Mucosa of descending colon (tissue), 3 donors: ENCODE data around the gene CHAD. TPM values are rescaled to one million over a fixed set of nuclear protein-coding genes. Genes with fewer than 3 reads are reported as not detected.

ENCODE experiments used
- ATAC-seq: fragments of 200-7000 bp; cut with Tn5 transposase; one replicate; pipeline ENCODE4 v1.9.1; 2020; ENCODE audit warnings: mild to moderate bottlenecking, moderate library complexity
- DNase-seq, 3 donors: peaks; one replicate each; pipeline ENCODE4 v3.0.0-alpha.2; 2020
- H3K36me3 ChIP-seq: fragments of 200-600 bp; one replicate; pipeline ENCODE4 v1.8.0; 2021; ENCODE audit warnings: low read depth, mild to moderate bottlenecking
- H3K4me1 ChIP-seq: fragments of 200-600 bp; one replicate; pipeline ENCODE4 v1.8.0; 2021; ENCODE audit warnings: low read depth, mild to moderate bottlenecking
- H3K4me3 ChIP-seq: fragments of 200-600 bp; one replicate; pipeline ENCODE4 v1.8.0; 2021; ENCODE audit warnings: mild to moderate bottlenecking
- H3K9me3 ChIP-seq: fragments of 200-600 bp; one replicate; pipeline ENCODE4 v1.8.0; 2021; ENCODE audit warnings: mild to moderate bottlenecking
- intact Hi-C, 2 donors: fragments of 100-400 bp; cut with DNase I in 1 of 2; cut with micrococcal nuclease in 1 of 2; formaldehyde crosslinking; loops; one replicate each; pipeline versions ENCODE4 v1.11.0 to v1.11.1; 2022; cut with DNase I, micrococcal nuclease
- total RNA-seq, 3 donors: library from RNA; stranded (reverse); fragmentation: NEBNext Ultra II Directional in 2 of 3; extraction: Animal tissue kit (Norgen Biotek cat#: 25700) in 2 of 3; gene quantifications; one replicate each; pipeline versions ENCODE4 v1.2.1 to v1.2.4, GENCODE V29; 2021 to 2023
- TF ChIP-seq, protein P1 (sequence below): fragments of 200-600 bp; IDR thresholded peaks from one replicate; pipeline ENCODE4 v1.8.0; 2022; ENCODE audit warnings: antibody characterized with exemption, mild to moderate bottlenecking
- donor health status: DM: no; HTN: no; CAD: no; lungs with moderate emphysema.
- donor health status: DM: no; HTN: no; CAD: no.
- donor health status: DM: no; HTN: yes; CAD: no.

CHAD gene
- total RNA-seq, 3 donors from 2014 or later: 4.6 to 15.3 (median 5.8) TPM

DNA sequence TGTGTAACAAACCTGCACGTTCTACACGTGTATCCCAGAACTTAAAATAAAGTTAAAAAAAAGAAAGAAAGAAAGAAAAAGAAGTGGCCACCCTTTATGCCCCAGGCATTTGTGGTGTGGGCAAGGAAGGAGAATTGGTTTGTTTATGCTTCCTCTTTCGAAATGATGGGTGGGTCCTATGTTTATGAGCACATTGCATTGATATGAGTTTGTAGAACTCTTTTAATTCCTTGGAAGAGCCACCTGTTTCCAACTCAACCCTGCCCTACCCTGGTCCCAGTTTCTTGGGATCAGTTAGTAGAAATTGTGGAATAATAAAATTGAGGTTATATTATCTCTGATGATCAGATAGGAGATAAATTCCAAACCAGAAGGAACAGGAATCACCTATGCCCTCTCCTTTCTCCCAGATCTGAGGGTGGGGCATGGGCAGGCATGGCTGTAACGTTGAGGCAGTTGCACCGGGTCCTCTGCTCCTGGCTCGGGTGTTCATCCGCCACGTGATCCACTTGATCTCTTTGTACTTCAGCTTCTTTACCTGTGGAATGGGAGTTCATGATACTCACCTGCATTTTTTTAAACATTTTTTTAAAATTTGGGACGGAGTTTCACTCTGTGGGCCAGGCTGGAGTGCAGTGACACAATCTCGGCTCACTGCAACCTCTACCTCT is 15.9 kb downstream of the CHAD start:
- no peaks in the 10 kb centered on the region for H3K36me3 ChIP-seq
- TF ChIP-seq, protein P1, sequence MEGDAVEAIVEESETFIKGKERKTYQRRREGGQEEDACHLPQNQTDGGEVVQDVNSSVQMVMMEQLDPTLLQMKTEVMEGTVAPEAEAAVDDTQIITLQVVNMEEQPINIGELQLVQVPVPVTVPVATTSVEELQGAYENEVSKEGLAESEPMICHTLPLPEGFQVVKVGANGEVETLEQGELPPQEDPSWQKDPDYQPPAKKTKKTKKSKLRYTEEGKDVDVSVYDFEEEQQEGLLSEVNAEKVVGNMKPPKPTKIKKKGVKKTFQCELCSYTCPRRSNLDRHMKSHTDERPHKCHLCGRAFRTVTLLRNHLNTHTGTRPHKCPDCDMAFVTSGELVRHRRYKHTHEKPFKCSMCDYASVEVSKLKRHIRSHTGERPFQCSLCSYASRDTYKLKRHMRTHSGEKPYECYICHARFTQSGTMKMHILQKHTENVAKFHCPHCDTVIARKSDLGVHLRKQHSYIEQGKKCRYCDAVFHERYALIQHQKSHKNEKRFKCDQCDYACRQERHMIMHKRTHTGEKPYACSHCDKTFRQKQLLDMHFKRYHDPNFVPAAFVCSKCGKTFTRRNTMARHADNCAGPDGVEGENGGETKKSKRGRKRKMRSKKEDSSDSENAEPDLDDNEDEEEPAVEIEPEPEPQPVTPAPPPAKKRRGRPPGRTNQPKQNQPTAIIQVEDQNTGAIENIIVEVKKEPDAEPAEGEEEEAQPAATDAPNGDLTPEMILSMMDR: no peak
- intact Hi-C loops: no loop called here
- H3K4me3 ChIP-seq: no peak overlapping the region
- no peaks in the 10 kb centered on the region for H3K9me3 ChIP-seq
- ATAC-seq (peak; percentile 81), DNase-seq (peak; percentile 78 to 85 (median 80))
- peaks cover 51% of the 10 kb centered on the region for H3K4me1 ChIP-seq

DNA sequence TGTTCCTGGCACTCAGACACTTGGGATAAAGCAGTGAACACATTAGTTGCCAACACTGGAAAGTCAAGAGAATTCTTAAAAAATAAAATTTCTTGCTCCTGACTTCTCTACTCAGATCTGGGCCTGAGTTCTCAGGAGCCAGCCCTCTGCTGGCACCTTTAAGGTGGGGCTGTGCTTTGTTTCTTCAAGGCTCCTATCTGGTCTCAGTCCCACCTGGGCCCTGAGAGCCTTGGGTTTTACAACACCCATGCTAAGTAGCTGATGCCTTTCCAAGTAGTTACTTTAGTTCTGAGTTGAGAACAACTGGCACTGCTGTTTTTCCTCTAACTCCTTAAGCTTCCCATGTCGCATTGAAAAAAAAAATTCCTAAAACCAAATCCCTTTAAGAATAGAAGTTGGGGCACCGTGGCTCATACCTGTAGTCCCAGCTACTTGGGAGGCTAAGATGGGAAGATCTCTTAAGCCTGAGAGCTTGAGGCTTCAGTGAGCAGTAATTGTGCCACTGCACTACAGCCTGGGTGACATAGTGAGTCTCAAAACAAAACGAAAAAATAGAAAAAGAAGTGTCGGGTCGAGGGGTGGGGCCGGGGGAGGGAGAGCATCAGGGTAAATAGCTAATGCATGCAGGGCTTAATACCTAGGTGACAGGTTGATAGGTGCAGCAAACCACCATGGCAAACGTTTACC is 16.6 kb downstream of the CHAD start:
- no peak for ATAC-seq
- no peaks in the 10 kb centered on the region for H3K9me3 ChIP-seq
- no peak overlapping the region for H3K4me3 ChIP-seq
- DNase-seq: no peak
- H3K4me1 ChIP-seq: peaks cover 53% of the 10 kb centered on the region
- H3K36me3 ChIP-seq: no peaks in the 10 kb centered on the region
- TF ChIP-seq, protein P1: no peak
- intact Hi-C loops: no loop called here

DNA sequence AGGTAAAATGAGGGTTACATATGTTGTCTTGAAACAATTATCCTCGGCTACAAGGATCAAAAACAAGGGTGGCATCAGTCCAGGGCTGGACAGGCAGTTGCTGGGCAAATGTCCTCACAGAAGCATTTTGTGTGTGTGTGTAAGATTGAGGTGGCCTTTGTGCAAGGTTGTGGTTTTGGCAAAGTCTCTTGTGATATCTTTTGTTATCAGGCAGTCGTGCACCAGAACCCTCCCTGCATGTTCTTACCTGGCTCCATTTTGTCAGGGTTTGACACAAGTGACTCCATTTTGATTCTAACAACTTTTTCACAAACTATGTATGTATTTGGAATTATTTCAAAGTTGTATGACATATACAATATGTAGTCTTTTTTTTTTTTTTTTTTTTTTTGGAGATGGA is 20.0 kb downstream of the CHAD start:
- intact Hi-C loops: no loop called here
- Histone ChIP-seq H3K9me3 (no peaks in the 10 kb centered on the region), H3K4me1 (peaks cover 41% of the 10 kb centered on the region), H3K4me3 (no peak overlapping the region), H3K36me3 (no peaks in the 10 kb centered on the region)
- DNase-seq: no peak
- TF ChIP-seq, protein P1: no peak
- no peak for ATAC-seq

DNA sequence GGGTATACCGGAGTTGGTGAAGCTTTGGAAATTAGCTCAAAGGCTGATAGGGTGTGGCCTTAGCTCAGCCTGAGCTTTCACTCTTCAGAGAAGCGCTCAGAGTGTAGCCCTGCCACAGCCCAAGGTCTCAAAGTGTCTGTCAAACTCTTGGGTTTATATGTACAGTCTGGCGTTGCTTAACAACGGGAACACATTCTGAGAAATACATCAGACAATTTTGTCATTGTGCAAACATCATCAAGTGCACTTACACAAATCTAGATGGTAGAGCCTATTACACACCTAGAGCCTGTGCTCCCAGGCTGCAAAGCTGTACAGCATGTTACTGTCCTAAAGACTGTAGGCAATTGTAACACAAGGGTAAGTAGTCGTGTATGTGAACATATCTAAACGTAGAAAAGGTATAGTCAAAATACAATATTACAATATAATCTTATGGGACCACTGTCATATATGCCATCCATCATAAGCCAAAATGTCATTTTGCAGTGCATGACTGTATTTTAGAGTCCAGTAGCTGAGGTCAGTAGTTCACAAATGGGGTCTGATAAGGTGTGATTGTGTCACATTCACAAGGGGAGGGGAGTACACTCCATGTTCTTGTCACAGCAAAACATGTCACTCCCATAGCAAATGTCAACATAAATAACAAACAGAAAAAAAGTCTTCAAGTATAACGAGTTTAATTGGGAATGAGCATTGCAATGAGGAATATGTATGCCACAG is 20.6 kb downstream of the CHAD start:
- no peaks in the 10 kb centered on the region for H3K9me3 ChIP-seq
- TF ChIP-seq, protein P1: no peak
- H3K4me1 ChIP-seq: peaks cover 38% of the 10 kb centered on the region
- H3K36me3 ChIP-seq: no peaks in the 10 kb centered on the region
- peak in 1 of 3 donors; percentile 63 for DNase-seq
- peak; percentile 90 for ATAC-seq
- intact Hi-C loops: no loop called here
- H3K4me3 ChIP-seq: no peak overlapping the region

DNA sequence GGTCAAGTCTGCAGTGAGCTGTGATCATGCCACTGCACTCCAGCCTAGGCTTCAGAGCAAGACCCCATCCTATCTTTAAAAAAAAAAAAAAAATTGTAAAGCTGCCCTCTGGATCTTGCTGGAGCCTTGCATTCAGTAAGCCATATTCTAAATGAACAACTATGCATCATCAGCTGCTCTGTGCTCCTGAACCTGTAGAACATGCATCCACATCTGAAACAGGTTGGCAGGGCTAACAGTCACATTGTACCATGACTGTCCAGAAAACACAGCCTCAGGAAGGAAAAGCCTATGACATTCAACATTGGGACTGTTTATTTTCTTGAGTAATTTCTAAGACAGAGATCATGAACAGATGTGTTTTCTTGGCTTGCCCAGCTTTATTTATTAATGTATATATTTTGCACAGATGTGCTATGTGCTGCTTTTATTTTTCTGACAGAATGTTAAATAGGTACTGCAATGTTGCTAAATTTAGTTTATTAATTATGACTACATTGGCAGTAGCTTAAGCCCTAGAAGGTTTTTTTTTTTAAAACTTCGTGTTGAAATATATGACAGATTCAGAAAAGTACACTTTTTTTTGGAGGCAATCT is 22.9 kb downstream of the CHAD start:
- DNase-seq: no peak
- Histone ChIP-seq H3K9me3 (no peaks in the 10 kb centered on the region), H3K36me3 (no peaks in the 10 kb centered on the region), H3K4me1 (peaks cover 30% of the 10 kb centered on the region), H3K4me3 (no peak overlapping the region)
- no peak for ATAC-seq
- TF ChIP-seq, protein P1: no peak
- intact Hi-C loops: no loop called here
